GM23338 (cell line): Measurements from ENCODE around the gene MT1A.

ENCODE experiments used
- CREB1 ChIP-seq: fragments of 250-450 bp; sonication (Bioruptor Pico); IDR thresholded peaks from 2 replicates; pipeline ENCODE4 v1.5.0; 2020; ENCODE audit warnings: low read depth, mild to moderate bottlenecking, moderate library complexity
- CTCF ChIP-seq, 2 experiments: fragments of 200-600 bp in 1 of 2; sonication (generic) in 1 of 2; conservative IDR thresholded peaks; 2 replicates each; pipeline versions ENCODE4 v1.5.1 to v1.6.1; 2016 to 2017; ENCODE audit warnings: antibody characterized with exemption in 2 of 2, low read depth in 2 of 2, mild to moderate bottlenecking in 2 of 2, moderate library complexity in 1 of 2
- ETS1 ChIP-seq: IDR thresholded peaks from 2 replicates; pipeline ENCODE4 v1.6.1; 2016; ENCODE audit warnings: antibody characterized with exemption
- EZH2 ChIP-seq: fragments of 200-600 bp; sonication (generic); IDR thresholded peaks from one replicate; pipeline ENCODE4 v1.8.0; 2017; ENCODE audit warnings: antibody characterized with exemption, mild to moderate bottlenecking, low read depth; ENCODE audit not compliant: unreplicated experiment
- EZH2phosphoT487 ChIP-seq: fragments of 200-600 bp; sonication (generic); IDR thresholded peaks from one replicate; pipeline ENCODE4 v1.8.1; 2018; ENCODE audit warnings: antibody characterized with exemption; ENCODE audit not compliant: unreplicated experiment
- JUNB ChIP-seq: IDR thresholded peaks from one replicate; pipeline ENCODE4 v1.6.1; 2016; ENCODE audit warnings: antibody characterized with exemption; ENCODE audit not compliant: unreplicated experiment
- NANOG ChIP-seq: IDR thresholded peaks from 2 replicates; pipeline ENCODE4 v1.6.1; 2016; ENCODE audit warnings: antibody characterized with exemption, borderline replicate concordance
- POLR2AphosphoS5 ChIP-seq: IDR thresholded peaks from 2 replicates; pipeline ENCODE4 v1.6.1; 2016; ENCODE audit warnings: antibody characterized with exemption, low read depth
- STAT1 ChIP-seq: IDR thresholded peaks from one replicate; pipeline ENCODE4 v1.6.1; 2016; ENCODE audit warnings: antibody characterized with exemption; ENCODE audit not compliant: unreplicated experiment
- ZNF114 ChIP-seq: fragments of 250-450 bp; sonication (Bioruptor Pico); IDR thresholded peaks from 2 replicates; pipeline ENCODE4 v1.5.0; 2020; ENCODE audit warnings: mild to moderate bottlenecking, moderate library complexity
- ZNF331 ChIP-seq: fragments of 250-450 bp; sonication (Bioruptor Pico); IDR thresholded peaks from 2 replicates; pipeline ENCODE4 v1.5.0; 2020; ENCODE audit warnings: low read depth, mild to moderate bottlenecking, moderate library complexity
- TF ChIP-seq, protein P1 (sequence below): IDR thresholded peaks from one replicate; pipeline ENCODE4 v1.6.1; 2018; ENCODE audit warnings: antibody characterized with exemption; ENCODE audit not compliant: unreplicated experiment
- TF ChIP-seq, protein P2 (sequence below): fragments of 250-450 bp; sonication (Bioruptor Pico); IDR thresholded peaks from 2 replicates; pipeline ENCODE4 v1.5.0; 2020; ENCODE audit warnings: mild to moderate bottlenecking, moderate library complexity

- TF ChIP-seq EZH2 (no peak), CTCF (conservative IDR thresholded peaks at IDR 0.05; ENCODE audit: low read depth in 2 of 2) (no peak), JUNB (no peak), POLR2AphosphoS5 (no peak), ZNF114 (CRISPR knock-in tag) (no peak), EZH2phosphoT487 (no peak), NANOG (no peak), CREB1 (CRISPR knock-in tag) (no peak), ETS1 (no peak), STAT1 (no peak), ZNF331 (CRISPR knock-in tag) (no peak)
- TF ChIP-seq, protein P1, sequence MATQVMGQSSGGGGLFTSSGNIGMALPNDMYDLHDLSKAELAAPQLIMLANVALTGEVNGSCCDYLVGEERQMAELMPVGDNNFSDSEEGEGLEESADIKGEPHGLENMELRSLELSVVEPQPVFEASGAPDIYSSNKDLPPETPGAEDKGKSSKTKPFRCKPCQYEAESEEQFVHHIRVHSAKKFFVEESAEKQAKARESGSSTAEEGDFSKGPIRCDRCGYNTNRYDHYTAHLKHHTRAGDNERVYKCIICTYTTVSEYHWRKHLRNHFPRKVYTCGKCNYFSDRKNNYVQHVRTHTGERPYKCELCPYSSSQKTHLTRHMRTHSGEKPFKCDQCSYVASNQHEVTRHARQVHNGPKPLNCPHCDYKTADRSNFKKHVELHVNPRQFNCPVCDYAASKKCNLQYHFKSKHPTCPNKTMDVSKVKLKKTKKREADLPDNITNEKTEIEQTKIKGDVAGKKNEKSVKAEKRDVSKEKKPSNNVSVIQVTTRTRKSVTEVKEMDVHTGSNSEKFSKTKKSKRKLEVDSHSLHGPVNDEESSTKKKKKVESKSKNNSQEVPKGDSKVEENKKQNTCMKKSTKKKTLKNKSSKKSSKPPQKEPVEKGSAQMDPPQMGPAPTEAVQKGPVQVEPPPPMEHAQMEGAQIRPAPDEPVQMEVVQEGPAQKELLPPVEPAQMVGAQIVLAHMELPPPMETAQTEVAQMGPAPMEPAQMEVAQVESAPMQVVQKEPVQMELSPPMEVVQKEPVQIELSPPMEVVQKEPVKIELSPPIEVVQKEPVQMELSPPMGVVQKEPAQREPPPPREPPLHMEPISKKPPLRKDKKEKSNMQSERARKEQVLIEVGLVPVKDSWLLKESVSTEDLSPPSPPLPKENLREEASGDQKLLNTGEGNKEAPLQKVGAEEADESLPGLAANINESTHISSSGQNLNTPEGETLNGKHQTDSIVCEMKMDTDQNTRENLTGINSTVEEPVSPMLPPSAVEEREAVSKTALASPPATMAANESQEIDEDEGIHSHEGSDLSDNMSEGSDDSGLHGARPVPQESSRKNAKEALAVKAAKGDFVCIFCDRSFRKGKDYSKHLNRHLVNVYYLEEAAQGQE = no peak
- TF ChIP-seq, protein P2, sequence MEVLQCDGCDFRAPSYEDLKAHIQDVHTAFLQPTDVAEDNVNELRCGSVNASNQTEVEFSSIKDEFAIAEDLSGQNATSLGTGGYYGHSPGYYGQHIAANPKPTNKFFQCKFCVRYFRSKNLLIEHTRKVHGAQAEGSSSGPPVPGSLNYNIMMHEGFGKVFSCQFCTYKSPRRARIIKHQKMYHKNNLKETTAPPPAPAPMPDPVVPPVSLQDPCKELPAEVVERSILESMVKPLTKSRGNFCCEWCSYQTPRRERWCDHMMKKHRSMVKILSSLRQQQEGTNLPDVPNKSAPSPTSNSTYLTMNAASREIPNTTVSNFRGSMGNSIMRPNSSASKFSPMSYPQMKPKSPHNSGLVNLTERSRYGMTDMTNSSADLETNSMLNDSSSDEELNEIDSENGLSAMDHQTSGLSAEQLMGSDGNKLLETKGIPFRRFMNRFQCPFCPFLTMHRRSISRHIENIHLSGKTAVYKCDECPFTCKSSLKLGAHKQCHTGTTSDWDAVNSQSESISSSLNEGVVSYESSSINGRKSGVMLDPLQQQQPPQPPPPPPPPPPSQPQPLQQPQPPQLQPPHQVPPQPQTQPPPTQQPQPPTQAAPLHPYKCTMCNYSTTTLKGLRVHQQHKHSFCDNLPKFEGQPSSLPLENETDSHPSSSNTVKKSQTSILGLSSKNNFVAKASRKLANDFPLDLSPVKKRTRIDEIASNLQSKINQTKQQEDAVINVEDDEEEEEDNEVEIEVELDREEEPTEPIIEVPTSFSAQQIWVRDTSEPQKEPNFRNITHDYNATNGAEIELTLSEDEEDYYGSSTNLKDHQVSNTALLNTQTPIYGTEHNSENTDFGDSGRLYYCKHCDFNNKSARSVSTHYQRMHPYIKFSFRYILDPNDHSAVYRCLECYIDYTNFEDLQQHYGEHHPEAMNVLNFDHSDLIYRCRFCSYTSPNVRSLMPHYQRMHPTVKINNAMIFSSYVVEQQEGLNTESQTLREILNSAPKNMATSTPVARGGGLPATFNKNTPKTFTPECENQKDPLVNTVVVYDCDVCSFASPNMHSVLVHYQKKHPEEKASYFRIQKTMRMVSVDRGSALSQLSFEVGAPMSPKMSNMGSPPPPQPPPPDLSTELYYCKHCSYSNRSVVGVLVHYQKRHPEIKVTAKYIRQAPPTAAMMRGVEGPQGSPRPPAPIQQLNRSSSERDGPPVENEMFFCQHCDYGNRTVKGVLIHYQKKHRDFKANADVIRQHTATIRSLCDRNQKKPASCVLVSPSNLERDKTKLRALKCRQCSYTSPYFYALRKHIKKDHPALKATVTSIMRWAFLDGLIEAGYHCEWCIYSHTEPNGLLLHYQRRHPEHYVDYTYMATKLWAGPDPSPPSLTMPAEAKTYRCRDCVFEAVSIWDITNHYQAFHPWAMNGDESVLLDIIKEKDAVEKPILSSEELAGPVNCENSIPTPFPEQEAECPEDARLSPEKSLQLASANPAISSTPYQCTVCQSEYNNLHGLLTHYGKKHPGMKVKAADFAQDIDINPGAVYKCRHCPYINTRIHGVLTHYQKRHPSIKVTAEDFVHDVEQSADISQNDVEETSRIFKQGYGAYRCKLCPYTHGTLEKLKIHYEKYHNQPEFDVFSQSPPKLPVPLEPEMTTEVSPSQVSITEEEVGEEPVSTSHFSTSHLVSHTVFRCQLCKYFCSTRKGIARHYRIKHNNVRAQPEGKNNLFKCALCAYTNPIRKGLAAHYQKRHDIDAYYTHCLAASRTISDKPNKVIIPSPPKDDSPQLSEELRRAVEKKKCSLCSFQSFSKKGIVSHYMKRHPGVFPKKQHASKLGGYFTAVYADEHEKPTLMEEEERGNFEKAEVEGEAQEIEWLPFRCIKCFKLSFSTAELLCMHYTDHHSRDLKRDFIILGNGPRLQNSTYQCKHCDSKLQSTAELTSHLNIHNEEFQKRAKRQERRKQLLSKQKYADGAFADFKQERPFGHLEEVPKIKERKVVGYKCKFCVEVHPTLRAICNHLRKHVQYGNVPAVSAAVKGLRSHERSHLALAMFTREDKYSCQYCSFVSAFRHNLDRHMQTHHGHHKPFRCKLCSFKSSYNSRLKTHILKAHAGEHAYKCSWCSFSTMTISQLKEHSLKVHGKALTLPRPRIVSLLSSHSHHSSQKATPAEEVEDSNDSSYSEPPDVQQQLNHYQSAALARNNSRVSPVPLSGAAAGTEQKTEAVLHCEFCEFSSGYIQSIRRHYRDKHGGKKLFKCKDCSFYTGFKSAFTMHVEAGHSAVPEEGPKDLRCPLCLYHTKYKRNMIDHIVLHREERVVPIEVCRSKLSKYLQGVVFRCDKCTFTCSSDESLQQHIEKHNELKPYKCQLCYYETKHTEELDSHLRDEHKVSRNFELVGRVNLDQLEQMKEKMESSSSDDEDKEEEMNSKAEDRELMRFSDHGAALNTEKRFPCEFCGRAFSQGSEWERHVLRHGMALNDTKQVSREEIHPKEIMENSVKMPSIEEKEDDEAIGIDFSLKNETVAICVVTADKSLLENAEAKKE (CRISPR knock-in tag) = no peak
These were observed 11.8 kb upstream of the MT1A start for GRCh38 chr16:56626685-56627084.
